A549 (cell line): ENCODE data around the gene JARID2. TPM values are rescaled to one million over a fixed set of nuclear protein-coding genes. Genes with fewer than 3 reads are reported as not detected.

Source experiments
- ATAC-seq, 2 experiments: fragments of 200-7000 bp in 1 of 2; fragments of >200 bp in 1 of 2; cut with Nextera tagmentation in 1 of 2; cut with Tn5 transposase in 1 of 2; 3 replicates each; pipeline versions ENCODE4 v1.8.0 to v1.9.1; 2018 to 2020; ENCODE audit warnings: mild to moderate bottlenecking in 1 of 2, moderate library complexity in 1 of 2
- CTCF ChIA-PET: fragments of 300-600 bp; sonication (Branson Sonifier 250); formaldehyde crosslinking; extraction: SDS; loops from one replicate; lab custom pipeline; 2021; ENCODE audit warnings: antibody characterized with exemption, inconsistent platforms; lab: Yijun Ruan, JAX
- POLR2A ChIA-PET: fragments of 350-600 bp; formaldehyde crosslinking; extraction: SDS; loops from one replicate; lab custom pipeline; 2021; ENCODE audit warnings: antibody characterized with exemption, inconsistent platforms; lab: Yijun Ruan, JAX
- DNase-seq, 2 experiments: peaks; one replicate each; pipeline versions ENCODE4 v3.0.0 to v3.0.0-alpha.2; 2011 to 2016; ENCODE audit warnings: low read depth in 1 of 2, low spot score in 1 of 2
- FAIRE-seq: peaks from 2 replicates; lab custom pipeline; 2011; peaks lifted over from hg19 to GRCh38; lab: Jason Lieb, UNC
- H3K27ac ChIP-seq, 2 experiments: fragments of >200 bp; sonication (Bioruptor Twin); formaldehyde crosslinking; 3 replicates each; pipeline ENCODE4 v1.5.1; 2016 to 2017
- H3K4me1 ChIP-seq: fragments of >200 bp; sonication (Bioruptor Twin); formaldehyde crosslinking; 3 replicates; pipeline ENCODE4 v1.6.1; 2016
- H3K4me2 ChIP-seq: fragments of >200 bp; sonication (Bioruptor Twin); formaldehyde crosslinking; 3 replicates; pipeline ENCODE4 v1.6.1; 2016
- H3K4me3 ChIP-seq: fragments of >200 bp; sonication (Bioruptor Twin); formaldehyde crosslinking; 3 replicates; pipeline ENCODE4 v1.5.1; 2016
- H3K9me3 ChIP-seq: fragments of >200 bp; sonication (Bioruptor Twin); formaldehyde crosslinking; 3 replicates; pipeline ENCODE4 v1.6.1; 2016
- CBX8 ChIP-seq: fragments of 200-600 bp; sonication (generic); IDR thresholded peaks from 2 replicates; pipeline ENCODE4 v1.6.1; 2016
- E2F6 ChIP-seq: IDR thresholded peaks from 2 replicates; pipeline ENCODE4 v1.6.1; 2012; ENCODE audit warnings: low read depth, borderline replicate concordance
- EHF ChIP-seq: fragments of 250-450 bp; sonication (Bioruptor Pico); IDR thresholded peaks from 2 replicates; pipeline ENCODE4 v1.5.0; 2020; ENCODE audit warnings: mild to moderate bottlenecking
- EP300 ChIP-seq, 2 experiments: fragments of >200 bp; sonication (Bioruptor Twin); formaldehyde crosslinking; IDR thresholded peaks; 2 replicates in 1 of 2; 3 replicates in 1 of 2; pipeline ENCODE4 v1.6.1; 2016 to 2017
- ESRRA ChIP-seq: fragments of 150-350 bp; IDR thresholded peaks from 2 replicates; pipeline ENCODE4 v1.6.1; 2014; ENCODE audit warnings: mild to moderate bottlenecking, low read length, borderline replicate concordance
- FOSL2 ChIP-seq, 2 experiments: fragments of 450-650 bp in 1 of 2; fragments of >200 bp in 1 of 2; sonication (Bioruptor Twin) in 1 of 2; formaldehyde crosslinking; IDR thresholded peaks; 2 replicates each; pipeline versions ENCODE4 v1.5.0 to v1.6.1; 2016 to 2020; ENCODE audit warnings: mild to moderate bottlenecking in 1 of 2, moderate library complexity in 1 of 2
- GATA3 ChIP-seq: IDR thresholded peaks from 2 replicates; pipeline ENCODE4 v1.6.1; 2012; ENCODE audit warnings: borderline replicate concordance
- HES2 ChIP-seq: fragments of >200 bp; sonication (Bioruptor Twin); formaldehyde crosslinking; IDR thresholded peaks from 2 replicates; pipeline ENCODE4 v1.6.1; 2016
- HMGXB4 ChIP-seq: fragments of 250-450 bp; sonication (Bioruptor Pico); IDR thresholded peaks from 2 replicates; pipeline ENCODE4 v1.5.0; 2021; ENCODE audit warnings: mild to moderate bottlenecking, moderate library complexity, borderline replicate concordance
- HOXA7 ChIP-seq: fragments of 250-450 bp; sonication (Bioruptor Pico); IDR thresholded peaks from 2 replicates; pipeline ENCODE4 v1.5.0; 2020; ENCODE audit warnings: mild to moderate bottlenecking, moderate library complexity
- KDM1A ChIP-seq: fragments of 200-600 bp; sonication (generic); IDR thresholded peaks from 2 replicates; pipeline ENCODE4 v1.6.1; 2016; ENCODE audit warnings: low read depth, mild to moderate bottlenecking
- KDM5A ChIP-seq: fragments of 200-600 bp; sonication (generic); IDR thresholded peaks from 2 replicates; pipeline ENCODE4 v1.6.1; 2016; ENCODE audit warnings: antibody characterized with exemption, mild to moderate bottlenecking
- MAZ ChIP-seq: fragments of 150-350 bp; IDR thresholded peaks from 2 replicates; pipeline ENCODE4 v1.6.1; 2014; ENCODE audit warnings: antibody characterized with exemption, low read depth, low read length, borderline replicate concordance
- NFE2L2 ChIP-seq: fragments of 150-350 bp; conservative IDR thresholded peaks from 2 replicates; pipeline ENCODE4 v1.6.1; 2014; ENCODE audit warnings: low read length
- NR3C1 ChIP-seq: fragments of >200 bp; sonication (Bioruptor Twin); formaldehyde crosslinking; IDR thresholded peaks from 3 replicates; pipeline ENCODE4 v1.6.1; 2017
- RARB ChIP-seq: fragments of 250-450 bp; sonication (Bioruptor Pico); IDR thresholded peaks from 2 replicates; pipeline ENCODE4 v1.8.0; 2021; ENCODE audit warnings: mild to moderate bottlenecking, moderate library complexity
- REST ChIP-seq: fragments of 200-600 bp; sonication (generic); IDR thresholded peaks from 2 replicates; pipeline ENCODE4 v1.6.1; 2016; ENCODE audit warnings: antibody characterized with exemption, mild to moderate bottlenecking, moderate library complexity
- RFX5 ChIP-seq: fragments of 450-650 bp; IDR thresholded peaks from 2 replicates; pipeline ENCODE4 v1.7.1; 2014; ENCODE audit warnings: antibody characterized with exemption, mild to moderate bottlenecking, moderate library complexity
- TFCP2L1 ChIP-seq: fragments of 250-450 bp; sonication (Bioruptor Pico); IDR thresholded peaks from 2 replicates; pipeline ENCODE4 v1.5.0; 2021; ENCODE audit warnings: mild to moderate bottlenecking
- ZC3H11A ChIP-seq: fragments of 450-650 bp; IDR thresholded peaks from 2 replicates; pipeline ENCODE4 v1.6.1; 2014; ENCODE audit warnings: antibody characterized with exemption, mild to moderate bottlenecking
- ZNF302 ChIP-seq: fragments of 250-450 bp; sonication (Bioruptor Pico); IDR thresholded peaks from 2 replicates; pipeline ENCODE4 v1.9.0; 2021; ENCODE audit warnings: inconsistent platforms, mild to moderate bottlenecking, moderate library complexity
- ZSCAN20 ChIP-seq: fragments of 250-450 bp; sonication (Bioruptor Pico); IDR thresholded peaks from 2 replicates; pipeline ENCODE4 v1.8.0; 2022; ENCODE audit warnings: mild to moderate bottlenecking, moderate library complexity
- WGBS: methylation state at CpG from one replicate; pipeline ENCODE4 v1.1.6; 2017; ENCODE audit errors: missing lambda C conversion rate; 5-methylcytosine and 5-hydroxymethylcytosine counted together
- polyA plus RNA-seq, 4 experiments: library from polyadenylated mRNA; depleted of rRNA in 3 of 4; stranded (reverse); fragments of >200 nt; fragmentation: RNase III in 1 of 4; extraction: RNeasy Plus Mini Kit Qiagen cat#74134 plus additional on column Dnase treatment in 1 of 4; gene quantifications; 2 replicates in 3 of 4; 3 replicates in 1 of 4; pipeline ENCODE4 v1.2.3, GENCODE V29; 2011 to 2017

JARID2 gene
- polyA plus RNA-seq, 2 of the 4 experiments (the other 2 are of a cell fraction), result 7.8 to 8.3 TPM

DNA sequence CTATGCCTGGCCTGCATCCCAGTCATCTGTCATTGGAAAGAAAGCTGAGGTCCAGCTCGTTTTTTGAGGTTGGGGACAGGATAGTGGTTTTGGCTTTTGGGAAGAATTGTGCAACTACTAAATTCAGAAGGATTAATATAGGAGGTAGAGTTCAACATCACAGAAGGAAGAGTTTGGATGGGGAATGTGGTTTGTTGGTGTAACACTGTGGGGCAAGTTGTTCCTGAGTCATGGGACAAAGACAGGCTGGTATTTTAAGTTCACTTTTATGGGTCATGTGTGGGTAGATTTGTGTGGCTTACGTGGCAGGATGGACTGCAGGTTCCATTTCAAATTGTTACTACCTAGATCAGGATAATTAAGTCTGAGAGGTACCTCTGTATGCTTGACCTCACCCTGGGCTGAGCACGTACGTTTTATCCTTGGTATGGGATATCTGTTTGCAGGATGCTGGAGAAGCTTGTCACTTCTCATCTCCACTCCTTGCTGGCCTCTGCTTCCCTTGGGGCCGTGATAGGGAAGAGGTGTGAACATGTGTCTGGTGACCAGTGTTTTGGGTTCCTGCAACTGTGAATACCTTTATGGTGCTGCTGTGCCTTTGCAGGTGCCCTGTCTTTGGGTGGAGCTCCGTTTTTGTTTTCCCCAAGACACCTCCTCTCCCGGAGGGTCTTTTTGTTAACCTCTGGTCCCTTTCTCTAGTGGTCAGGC is 177.6 kb downstream of the JARID2 start:
- no peak for DNase-seq
- H3K9me3 ChIP-seq, result peaks cover 14% of the 10 kb centered on the region; the same call in 1 of the 3 replicates
- no peak overlapping the region for H3K27ac ChIP-seq
- 82% methylated on average over 7 of the region's 7 CpGs for WGBS
- no peak for ATAC-seq
- H3K4me3 ChIP-seq, result no peak overlapping the region
- TF ChIP-seq KDM5A (no peak), RFX5 (no peak), E2F6 (no peak), ZC3H11A (no peak), EP300 (IDR thresholded peaks at IDR 0.05) (no peak), HMGXB4 (CRISPR knock-in tag) (no peak), EHF (no peak), ZSCAN20 (CRISPR knock-in tag) (no peak), HES2 (no peak), CBX8 (no peak), HOXA7 (no peak), REST (no peak), NFE2L2 (no peak), FOSL2 (IDR thresholded peaks at IDR 0.05) (no peak), FOSL2 (CRISPR knock-in tag; IDR thresholded peaks at IDR 0.05) (no peak), ESRRA (no peak), NR3C1 (no peak), ZNF302 (CRISPR knock-in tag) (no peak), GATA3 (no peak)
- ChIA-PET CTCF (interaction anchor here (0.9 to 1.0 kb wide), 2 partner anchors 10 to 34 kb away, joined by 3 to 4 read pairs; no protein-coding TSS in a partner anchor), POLR2A (no interaction called here)
- no peak for FAIRE-seq
- H3K4me1 ChIP-seq, result peaks cover 2% of the 10 kb centered on the region; the same call in 1 of the 3 replicates
- no peak overlapping the region for H3K4me2 ChIP-seq

DNA sequence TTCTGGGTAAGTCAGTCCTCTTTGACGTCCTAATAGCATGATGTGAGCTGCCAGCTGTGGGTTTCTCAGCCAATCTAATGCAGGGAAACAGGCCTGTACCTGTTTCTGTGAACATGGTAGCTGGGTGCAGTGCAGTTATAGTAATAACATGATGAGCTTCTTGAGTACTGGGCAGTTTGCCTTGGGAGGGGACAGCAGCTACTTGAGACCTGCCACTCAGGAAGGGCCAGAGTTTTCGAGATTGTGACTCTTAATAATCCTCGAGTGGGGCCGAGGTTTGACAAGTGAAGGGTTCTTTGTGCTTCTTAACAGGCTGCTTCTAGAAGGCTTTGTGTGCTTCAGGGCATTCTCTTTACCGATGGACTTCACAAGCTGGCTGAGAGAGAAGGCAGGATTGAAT is 180.1 kb downstream of the JARID2 start:
- H3K4me1 ChIP-seq, result peaks cover 11% of the 10 kb centered on the region; the same call in 2 of the 3 replicates
- TF ChIP-seq TFCP2L1, result no peak
- no peak for TF ChIP-seq CBX8
- no peak for TF ChIP-seq KDM1A
- TF ChIP-seq RARB (CRISPR knock-in tag), result no peak
- no peak for TF ChIP-seq KDM5A
- no peak for TF ChIP-seq MAZ
- TF ChIP-seq NR3C1, result no peak
- POLR2A ChIA-PET, result no interaction called here
- no peak overlapping the region for H3K4me3 ChIP-seq
- FAIRE-seq, result no peak
- no peak overlapping the region for H3K4me2 ChIP-seq
- no peak for DNase-seq
- no peak for ATAC-seq
- no peaks in the 10 kb centered on the region for H3K9me3 ChIP-seq
- CTCF ChIA-PET, result interaction anchor here (0.9 kb wide), 1 partner anchor 15 kb away, joined by 3 read pairs; no protein-coding TSS in a partner anchor
- H3K27ac ChIP-seq, result no peak overlapping the region
- 69% methylated on average over 5 of the region's 5 CpGs for WGBS
